Breast epithelium (tissue), 4 donors: ENCODE data around the gene FUT4. TPM values are rescaled to one million over a fixed set of nuclear protein-coding genes. Genes with fewer than 3 reads are reported as not detected.

Experiments
- DNase-seq, 2 donors: peaks; one replicate each; pipeline ENCODE4 v3.0.0-alpha.2; 2019; ENCODE audit warnings: low spot score in 2 of 2
- H3K27ac ChIP-seq, 2 donors: fragments of 200-600 bp; sonication (generic) in 1 of 2; one replicate each; pipeline ENCODE4 v1.5.1; 2016 to 2019; ENCODE audit warnings: mild to moderate bottlenecking in 1 of 2
- H3K27me3 ChIP-seq, 2 donors: fragments of 200-600 bp; sonication (generic) in 1 of 2; one replicate each; pipeline versions ENCODE4 v1.5.1 to v1.6.0; 2017 to 2019; ENCODE audit warnings: control low read depth in 1 of 2, mild to moderate bottlenecking in 1 of 2
- H3K36me3 ChIP-seq: fragments of 200-600 bp; one replicate; pipeline ENCODE4 v1.5.1; 2019
- H3K4me1 ChIP-seq, 2 donors: fragments of 200-600 bp; sonication (generic); one replicate each; pipeline ENCODE4 v1.5.1; 2016 to 2019; ENCODE audit warnings: control low read depth in 1 of 2
- H3K4me3 ChIP-seq, 3 donors: fragments of 200-600 bp; sonication (generic); 1 replicate in 2 of 3; 2 replicates in 1 of 3; pipeline ENCODE4 v1.5.1; 2016 to 2019; ENCODE audit warnings: mild to moderate bottlenecking in 3 of 3, moderate library complexity in 2 of 3
- H3K9me3 ChIP-seq, 2 donors: fragments of 200-600 bp; sonication (generic) in 1 of 2; one replicate each; pipeline ENCODE4 v1.5.1; 2016 to 2019; ENCODE audit warnings: control low read depth in 1 of 2
- CTCF ChIP-seq, 3 donors: fragments of 450-650 bp; IDR thresholded peaks; one replicate each; pipeline ENCODE4 v1.5.1; 2016 to 2017; ENCODE audit warnings: antibody characterized with exemption in 3 of 3, mild to moderate bottlenecking in 3 of 3, moderate library complexity in 3 of 3
- POLR2A ChIP-seq: fragments of 450-650 bp; IDR thresholded peaks from one replicate; pipeline ENCODE4 v1.6.1; 2016; ENCODE audit warnings: antibody characterized with exemption, mild to moderate bottlenecking, moderate library complexity
- POLR2AphosphoS5 ChIP-seq, 3 donors: sonication (generic); formaldehyde crosslinking; IDR thresholded peaks; one replicate each; pipeline ENCODE4 v1.6.1; 2017; ENCODE audit warnings: antibody characterized with exemption in 3 of 3
- intact Hi-C: fragments of 100-400 bp; cut with DNase I; formaldehyde crosslinking; loops from one replicate; pipeline ENCODE4 v1.15.1; 2023; ENCODE audit warnings: low total_unique reads
- total RNA-seq, 3 donors: library from RNA; depleted of rRNA; stranded (reverse); fragments of >200 nt; gene quantifications; one replicate each; pipeline ENCODE4 v1.1.0, GENCODE V29; 2016

Gene FUT4
- total RNA-seq, 3 donors from 2014 or later = 3.9 to 9.4 (median 5.3) TPM

- TF ChIP-seq POLR2A (no peak), POLR2AphosphoS5 (IDR thresholded peaks at IDR 0.05) (no peak), CTCF (IDR thresholded peaks at IDR 0.05) (no peak)
- H3K9me3 ChIP-seq = no peaks in the 10 kb centered on the region
- H3K4me1 ChIP-seq = no peaks in the 10 kb centered on the region
- H3K36me3 ChIP-seq = no peaks in the 10 kb centered on the region
- no peak for DNase-seq
- H3K27ac ChIP-seq = no peak overlapping the region
- intact Hi-C loops = loop anchor here (5.0 kb wide), 1 partner anchor 1634 kb away; no protein-coding TSS in a partner anchor
- no peak overlapping the region for H3K4me3 ChIP-seq
- H3K27me3 ChIP-seq = no peaks in the 10 kb centered on the region
Observed at GRCh38 chr11:94593030-94593429, 49.3 kb downstream of the FUT4 start.

- Histone ChIP-seq H3K36me3 (no peaks in the 10 kb centered on the region), H3K4me3 (no peak overlapping the region), H3K4me1 (no peaks in the 10 kb centered on the region), H3K9me3 (no peaks in the 10 kb centered on the region), H3K27ac (no peak overlapping the region), H3K27me3 (no peaks in the 10 kb centered on the region)
- TF ChIP-seq POLR2A (no peak), POLR2AphosphoS5 (IDR thresholded peaks at IDR 0.05) (no peak), CTCF (IDR thresholded peaks at IDR 0.05) (no peak)
- intact Hi-C loops = no loop called here
- DNase-seq = no peak
Observed at GRCh38 chr11:94595076-94595475, 51.4 kb downstream of the FUT4 start.

DNA sequence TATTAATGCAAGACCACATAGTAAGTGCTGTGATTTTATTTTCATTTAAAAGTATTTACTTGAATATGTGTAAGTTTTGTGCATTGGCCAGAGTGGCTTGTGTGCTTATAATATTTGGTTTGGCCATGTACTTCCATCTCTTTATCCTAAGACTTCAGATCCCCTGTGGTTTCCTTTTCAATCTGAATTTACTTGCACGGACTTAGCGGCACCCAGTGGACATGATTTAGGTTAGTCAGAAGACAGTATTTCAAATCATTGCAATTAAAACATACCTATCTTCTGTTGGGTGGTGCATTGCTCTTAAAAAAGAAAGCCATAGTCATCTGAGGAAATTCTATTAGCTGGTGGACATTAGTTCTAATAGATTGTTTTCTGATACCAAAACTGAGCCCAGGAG, 54.2 kb downstream of the FUT4 start:
- Histone ChIP-seq H3K9me3 (no peaks in the 10 kb centered on the region), H3K36me3 (no peaks in the 10 kb centered on the region), H3K27me3 (no peaks in the 10 kb centered on the region), H3K4me1 (no peaks in the 10 kb centered on the region), H3K27ac (no peak overlapping the region), H3K4me3 (no peak overlapping the region)
- DNase-seq = no peak
- intact Hi-C loops = no loop called here
- TF ChIP-seq CTCF (IDR thresholded peaks at IDR 0.05) (peak in 1 of 3 donors; percentile 14), POLR2A (no peak)

Other genes with a start within 250 kb of the FUT4 start
- not detected for gene IZUMO1R, start 239.3 kb upstream of the FUT4 start, total RNA-seq
- 1 to 10 TPM in 1 of 3 donors, under 1 TPM in 1, not detected in 1; 0.15 to 3.3 TPM for gene GPR83, start 142.5 kb upstream of the FUT4 start, total RNA-seq
- gene MRE11, start 50.1 kb upstream of the FUT4 start, total RNA-seq = 10 to 100 TPM; 18.1 to 33.1 (median 22.3) TPM
- 10 to 100 TPM; 18.4 to 23.6 (median 21.3) TPM for gene ANKRD49, start 49.9 kb upstream of the FUT4 start, total RNA-seq
- gene C11orf97, start 31.5 kb upstream of the FUT4 start, total RNA-seq = not detected
- gene PIWIL4, start 23.4 kb downstream of the FUT4 start, total RNA-seq = 1 to 10 TPM; 4.8 to 6.7 (median 5.6) TPM
- gene AMOTL1, start 224.4 kb downstream of the FUT4 start, total RNA-seq = 10 to 100 TPM; 35.5 to 41.4 (median 39.0) TPM